Stomach (tissue), 4 donors: ENCODE data around the gene MYO3B.

Experiments
- POLR2A ChIP-seq, 4 donors: fragments of 450-650 bp; IDR thresholded peaks; one replicate each; pipeline ENCODE4 v1.6.1; 2016; ENCODE audit warnings: antibody characterized with exemption in 4 of 4, control low read depth in 2 of 4, mild to moderate bottlenecking in 1 of 4, moderate library complexity in 1 of 4
- POLR2AphosphoS5 ChIP-seq, 3 donors: sonication (generic); formaldehyde crosslinking; IDR thresholded peaks; one replicate each; pipeline ENCODE4 v1.6.1; 2016; ENCODE audit warnings: antibody characterized with exemption in 3 of 3
- TF ChIP-seq, protein P1 (sequence below), 7 experiments: fragments of 450-650 bp in 4 of 7; fragments of 200-600 bp in 3 of 7; sonication (generic) in 3 of 7; IDR thresholded peaks; one replicate each; pipeline ENCODE4 v1.5.1; 2016 to 2019; ENCODE audit warnings: antibody characterized with exemption in 7 of 7, control low read depth in 2 of 7, mild to moderate bottlenecking in 1 of 7

DNA sequence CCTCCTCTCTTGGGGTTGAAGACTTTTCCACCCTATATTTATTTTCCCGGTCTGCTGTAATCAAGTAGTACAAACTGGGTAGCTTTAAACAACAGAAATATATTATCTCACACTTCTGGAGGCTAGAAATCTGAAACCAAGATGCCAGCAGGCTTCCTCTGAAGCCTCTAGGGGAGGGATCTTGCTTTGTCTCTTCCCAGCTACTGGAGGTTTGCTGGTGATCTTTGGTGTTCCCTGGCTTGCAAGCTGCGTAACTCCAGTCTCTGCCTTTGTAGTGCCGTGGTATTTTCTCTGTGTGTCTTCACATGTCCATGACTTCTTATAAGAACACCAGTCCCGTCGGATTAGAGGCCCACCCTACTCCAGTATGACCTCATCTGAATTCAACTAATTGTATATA lies 44.4 kb downstream of the MYO3B start:
- TF ChIP-seq, protein P1, sequence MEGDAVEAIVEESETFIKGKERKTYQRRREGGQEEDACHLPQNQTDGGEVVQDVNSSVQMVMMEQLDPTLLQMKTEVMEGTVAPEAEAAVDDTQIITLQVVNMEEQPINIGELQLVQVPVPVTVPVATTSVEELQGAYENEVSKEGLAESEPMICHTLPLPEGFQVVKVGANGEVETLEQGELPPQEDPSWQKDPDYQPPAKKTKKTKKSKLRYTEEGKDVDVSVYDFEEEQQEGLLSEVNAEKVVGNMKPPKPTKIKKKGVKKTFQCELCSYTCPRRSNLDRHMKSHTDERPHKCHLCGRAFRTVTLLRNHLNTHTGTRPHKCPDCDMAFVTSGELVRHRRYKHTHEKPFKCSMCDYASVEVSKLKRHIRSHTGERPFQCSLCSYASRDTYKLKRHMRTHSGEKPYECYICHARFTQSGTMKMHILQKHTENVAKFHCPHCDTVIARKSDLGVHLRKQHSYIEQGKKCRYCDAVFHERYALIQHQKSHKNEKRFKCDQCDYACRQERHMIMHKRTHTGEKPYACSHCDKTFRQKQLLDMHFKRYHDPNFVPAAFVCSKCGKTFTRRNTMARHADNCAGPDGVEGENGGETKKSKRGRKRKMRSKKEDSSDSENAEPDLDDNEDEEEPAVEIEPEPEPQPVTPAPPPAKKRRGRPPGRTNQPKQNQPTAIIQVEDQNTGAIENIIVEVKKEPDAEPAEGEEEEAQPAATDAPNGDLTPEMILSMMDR (IDR thresholded peaks at IDR 0.05), result no peak
- TF ChIP-seq POLR2AphosphoS5 (IDR thresholded peaks at IDR 0.05) (no peak), POLR2A (IDR thresholded peaks at IDR 0.05) (no peak)
